ENCODE results near the gene PISD. TPM values are rescaled to one million over a fixed set of nuclear protein-coding genes. Genes with fewer than 3 reads are reported as not detected.

PISD gene
- total RNA-seq, 2 experiments from 2014 or later, result 33.9 to 35.9 TPM

DNA sequence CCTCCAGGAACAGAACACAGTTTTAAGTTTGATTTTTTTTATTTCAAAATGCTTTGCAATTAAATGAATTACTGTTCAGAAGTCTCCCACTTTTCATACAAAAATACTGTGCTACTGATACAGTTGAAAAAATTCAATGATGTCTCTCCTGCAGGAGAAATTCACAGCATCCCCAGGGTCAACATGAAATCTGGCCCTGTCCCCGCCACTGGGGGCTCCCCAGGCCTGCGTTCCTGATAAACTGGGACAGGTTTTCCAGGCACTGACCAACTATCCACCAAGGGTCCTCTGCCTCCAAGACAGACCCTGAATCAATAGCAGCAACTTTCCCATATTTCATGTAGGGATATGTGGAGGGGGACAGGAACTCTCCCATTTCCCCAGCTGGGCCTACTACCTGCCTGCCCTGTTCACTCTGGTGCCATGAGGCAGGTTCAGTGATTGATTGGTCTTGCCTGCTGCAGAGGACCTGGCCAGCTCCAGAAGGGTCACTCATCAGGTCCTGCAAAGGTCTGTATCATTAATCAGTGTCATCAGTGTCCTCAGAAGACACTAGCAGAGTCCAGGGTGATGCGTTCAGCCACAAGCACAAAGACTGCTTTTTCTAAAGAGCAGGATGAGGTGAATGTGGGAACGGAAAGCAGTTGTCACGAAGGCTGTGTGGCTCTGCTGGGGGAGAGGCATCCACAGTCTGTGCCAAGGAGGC lies 43.4 kb downstream of the PISD start:
- POLR2A ChIA-PET, result interaction anchor here (0.6 to 3.0 kb wide), 7 partner anchors 9 to 58 kb away, joined by 3 to 13 read pairs (median 4); no protein-coding TSS in a partner anchor
- TF ChIP-seq, protein P1, sequence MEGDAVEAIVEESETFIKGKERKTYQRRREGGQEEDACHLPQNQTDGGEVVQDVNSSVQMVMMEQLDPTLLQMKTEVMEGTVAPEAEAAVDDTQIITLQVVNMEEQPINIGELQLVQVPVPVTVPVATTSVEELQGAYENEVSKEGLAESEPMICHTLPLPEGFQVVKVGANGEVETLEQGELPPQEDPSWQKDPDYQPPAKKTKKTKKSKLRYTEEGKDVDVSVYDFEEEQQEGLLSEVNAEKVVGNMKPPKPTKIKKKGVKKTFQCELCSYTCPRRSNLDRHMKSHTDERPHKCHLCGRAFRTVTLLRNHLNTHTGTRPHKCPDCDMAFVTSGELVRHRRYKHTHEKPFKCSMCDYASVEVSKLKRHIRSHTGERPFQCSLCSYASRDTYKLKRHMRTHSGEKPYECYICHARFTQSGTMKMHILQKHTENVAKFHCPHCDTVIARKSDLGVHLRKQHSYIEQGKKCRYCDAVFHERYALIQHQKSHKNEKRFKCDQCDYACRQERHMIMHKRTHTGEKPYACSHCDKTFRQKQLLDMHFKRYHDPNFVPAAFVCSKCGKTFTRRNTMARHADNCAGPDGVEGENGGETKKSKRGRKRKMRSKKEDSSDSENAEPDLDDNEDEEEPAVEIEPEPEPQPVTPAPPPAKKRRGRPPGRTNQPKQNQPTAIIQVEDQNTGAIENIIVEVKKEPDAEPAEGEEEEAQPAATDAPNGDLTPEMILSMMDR (IDR thresholded peaks at IDR 0.05), result no peak
- Mint-ChIP-seq H3K27me3 (no peaks in the 10 kb centered on the region), H3K4me3 (no peak overlapping the region), H3K27ac (peak overlapping the region; percentile 64), H3K4me1 (ENCODE audit: low read depth) (peaks cover 34% of the 10 kb centered on the region), H3K36me3 (ENCODE audit: low read depth) (peaks cover 39% of the 10 kb centered on the region), H3K9me3 (no peaks in the 10 kb centered on the region)
- intact Hi-C loops (cut with micrococcal nuclease), result no loop called here
- DNase-seq (no peak), ATAC-seq (no peak)
- CTCF ChIA-PET, result interaction anchor here (0.6 kb wide), 1 partner anchor 47 kb away, joined by 3 read pairs; no protein-coding TSS in a partner anchor

DNA sequence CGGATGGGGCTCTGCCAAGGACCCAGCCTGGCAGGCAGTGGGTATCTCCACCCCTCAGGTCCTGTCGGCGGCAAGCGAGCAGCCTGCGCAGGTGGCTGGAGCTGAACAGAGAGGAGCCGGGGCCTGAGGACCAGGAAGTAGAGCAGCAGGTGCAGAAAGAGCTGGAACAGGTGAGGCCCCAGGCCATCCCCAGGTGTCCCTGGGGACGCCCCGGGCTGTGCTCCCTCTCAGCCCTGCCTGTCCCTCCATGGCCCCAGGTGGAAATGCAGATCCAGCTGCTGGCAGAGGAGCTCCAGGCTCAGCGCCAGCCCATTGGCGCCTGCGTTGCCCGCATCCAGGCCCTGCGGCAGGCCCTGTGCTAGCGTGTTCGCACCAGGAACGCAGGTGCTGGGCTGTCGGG lies 44.0 kb downstream of the PISD start:
- no peaks in the 10 kb centered on the region for H3K9me3 Mint-ChIP-seq
- ChIA-PET POLR2A (interaction anchor here (0.6 to 2.6 kb wide), 6 partner anchors 9 to 58 kb away, joined by 3 to 13 read pairs (median 4); no protein-coding TSS in a partner anchor), CTCF (no interaction called here)
- no peak for DNase-seq
- peaks cover 39% of the 10 kb centered on the region for H3K36me3 Mint-ChIP-seq (ENCODE audit: low read depth)
- TF ChIP-seq, protein P1 (IDR thresholded peaks at IDR 0.05), result no peak
- intact Hi-C loops (cut with micrococcal nuclease), result no loop called here
- peaks cover 34% of the 10 kb centered on the region for H3K4me1 Mint-ChIP-seq (ENCODE audit: low read depth)
- H3K27ac Mint-ChIP-seq, result no peak overlapping the region
- no peak overlapping the region for H3K4me3 Mint-ChIP-seq
- no peaks in the 10 kb centered on the region for H3K27me3 Mint-ChIP-seq
- ATAC-seq, result no peak

DNA sequence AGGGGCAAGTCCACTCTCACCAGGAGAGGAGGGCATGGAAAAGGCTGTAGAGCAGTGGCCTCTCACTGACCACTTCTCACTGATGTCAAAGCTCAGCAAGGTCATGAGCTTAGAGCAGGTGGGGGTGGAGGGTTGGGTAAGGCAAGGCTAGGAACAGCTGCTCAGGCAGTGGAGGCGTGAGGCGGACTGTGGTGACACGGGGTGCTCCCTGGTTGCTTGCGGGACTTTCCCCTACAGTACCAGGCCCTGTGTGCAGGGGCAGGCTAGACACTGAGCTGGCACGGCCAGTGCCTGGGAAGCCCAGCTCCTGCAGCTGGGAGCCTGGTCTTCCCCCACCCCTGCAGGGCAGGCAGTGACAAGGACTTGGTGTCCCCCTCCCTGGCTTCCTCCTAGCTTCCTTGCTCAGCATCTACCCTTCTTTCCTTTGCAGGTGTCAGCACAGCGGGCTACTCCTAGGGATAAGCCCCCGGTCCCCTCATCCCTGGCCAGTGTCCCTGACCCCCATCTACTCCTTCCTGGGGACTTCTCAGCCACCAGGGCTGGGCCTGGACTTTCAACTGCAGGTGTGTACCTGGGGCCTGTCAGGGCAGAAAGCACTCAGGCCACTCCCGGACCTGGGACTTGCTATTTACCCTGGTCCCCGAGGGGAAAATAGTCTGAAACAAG lies 45.6 kb downstream of the PISD start:
- DNase-seq (peak; percentile 74), ATAC-seq (peak; percentile 80)
- no peaks in the 10 kb centered on the region for H3K9me3 Mint-ChIP-seq
- H3K4me3 Mint-ChIP-seq, result no peak overlapping the region
- no peaks in the 10 kb centered on the region for H3K27me3 Mint-ChIP-seq
- TF ChIP-seq, protein P1 (IDR thresholded peaks at IDR 0.05), result no peak
- peak overlapping the region; percentile 85 for H3K27ac Mint-ChIP-seq
- ChIA-PET CTCF (interaction anchor here (1.1 to 1.2 kb wide), 3 partner anchors 14 to 45 kb away, joined by 3 read pairs; no protein-coding TSS in a partner anchor), POLR2A (interaction anchor here (0.7 to 2.6 kb wide), 6 partner anchors 8 to 66 kb away, joined by 3 to 13 read pairs (median 4); no protein-coding TSS in a partner anchor)
- H3K4me1 Mint-ChIP-seq (ENCODE audit: low read depth), result peaks cover 29% of the 10 kb centered on the region
- intact Hi-C loops (cut with micrococcal nuclease), result no loop called here
- H3K36me3 Mint-ChIP-seq (ENCODE audit: low read depth), result peaks cover 45% of the 10 kb centered on the region

DNA sequence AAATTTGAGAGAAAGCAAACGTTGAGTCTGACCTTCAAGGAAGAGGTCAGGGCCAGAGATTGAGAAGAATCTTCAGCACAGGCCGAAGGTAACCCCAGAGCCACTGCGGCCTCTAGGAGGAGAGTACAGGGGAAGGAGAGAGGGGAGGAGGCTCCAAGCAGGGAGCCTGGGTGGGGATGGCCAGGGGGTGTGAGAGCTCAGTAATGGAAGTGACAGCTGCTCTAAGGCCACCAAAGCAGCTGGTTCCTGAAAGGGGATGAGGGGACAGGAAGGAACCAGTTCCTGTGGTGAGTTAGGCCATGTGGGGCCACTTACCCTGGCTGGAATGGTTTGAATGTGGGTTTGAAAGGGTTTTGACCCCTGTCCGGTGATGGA lies 46.1 kb downstream of the PISD start:
- TF ChIP-seq, protein P1 (IDR thresholded peaks at IDR 0.05), result no peak
- H3K27me3 Mint-ChIP-seq, result no peaks in the 10 kb centered on the region
- H3K4me3 Mint-ChIP-seq, result no peak overlapping the region
- no peaks in the 10 kb centered on the region for H3K9me3 Mint-ChIP-seq
- intact Hi-C loops (cut with micrococcal nuclease), result no loop called here
- no peak for DNase-seq
- ATAC-seq, result no peak
- POLR2A ChIA-PET, result interaction anchor here (0.7 to 2.6 kb wide), 5 partner anchors 8 to 65 kb away, joined by 3 to 13 read pairs (median 4); no protein-coding TSS in a partner anchor
- H3K4me1 Mint-ChIP-seq (ENCODE audit: low read depth), result peaks cover 29% of the 10 kb centered on the region
- peak overlapping the region; percentile 85 for H3K27ac Mint-ChIP-seq
- CTCF ChIA-PET, result interaction anchor here (1.1 to 1.2 kb wide), 3 partner anchors 14 to 45 kb away, joined by 3 read pairs; no protein-coding TSS in a partner anchor
- H3K36me3 Mint-ChIP-seq (ENCODE audit: low read depth), result peaks cover 45% of the 10 kb centered on the region
